ENCODE results near the gene TOX2.

The TOX2 gene

GRCh38 chr20:43977962-43978361 is 63.3 kb downstream of the TOX2 start:
- DNase-seq = no peak

- no peak for DNase-seq
These were observed 65.0 kb downstream of the TOX2 start for GRCh38 chr20:43979576-43980105.

- no peak for DNase-seq
These were observed 66.9 kb downstream of the TOX2 start for GRCh38 chr20:43981540-43981939.

GRCh38 chr20:43982016-43982415 is 67.4 kb downstream of the TOX2 start:
- no peak for DNase-seq

- DNase-seq = no peak
These were observed 68.2 kb downstream of the TOX2 start for GRCh38 chr20:43982886-43983285.

GRCh38 chr20:43983359-43983758 is 68.7 kb downstream of the TOX2 start:
- no peak for DNase-seq

GRCh38 chr20:43983904-43984361 is 69.3 kb downstream of the TOX2 start:
- DNase-seq = no peak

- DNase-seq = no peak
These were observed 69.9 kb downstream of the TOX2 start for GRCh38 chr20:43984587-43984986.

GRCh38 chr20:43985121-43985520 is 70.5 kb downstream of the TOX2 start:
- no peak for DNase-seq

GRCh38 chr20:43985608-43986316 is 71.1 kb downstream of the TOX2 start:
- no peak for DNase-seq

- no peak for DNase-seq
These were observed 72.4 kb downstream of the TOX2 start for GRCh38 chr20:43987018-43987417.

GRCh38 chr20:43987531-43987930 is 72.9 kb downstream of the TOX2 start:
- no peak for DNase-seq

GRCh38 chr20:43988451-43988850 is 73.8 kb downstream of the TOX2 start:
- no peak for DNase-seq

GRCh38 chr20:43988867-43989266 is 74.2 kb downstream of the TOX2 start:
- DNase-seq = no peak

- DNase-seq = no peak
These were observed 76.6 kb downstream of the TOX2 start for GRCh38 chr20:43991261-43991660.

GRCh38 chr20:43991982-43992381 is 77.3 kb downstream of the TOX2 start:
- no peak for DNase-seq

- DNase-seq = no peak
These were observed 78.2 kb downstream of the TOX2 start for GRCh38 chr20:43992885-43993284.

- DNase-seq = no peak
These were observed 78.9 kb downstream of the TOX2 start for GRCh38 chr20:43993560-43993959.

GRCh38 chr20:43994486-43995100 is 79.9 kb downstream of the TOX2 start:
- no peak for DNase-seq

GRCh38 chr20:43995645-43996044 is 81.0 kb downstream of the TOX2 start:
- no peak for DNase-seq

GRCh38 chr20:43996240-43996930 is 81.7 kb downstream of the TOX2 start:
- no peak for DNase-seq

- DNase-seq = no peak
These were observed 85.2 kb downstream of the TOX2 start for GRCh38 chr20:43999848-44000247.

GRCh38 chr20:44001667-44002596 is 87.3 kb downstream of the TOX2 start:
- no peak for DNase-seq
